Mucosa of gallbladder (tissue), 1 donor: ENCODE data around the gene MYBPH. TPM values are rescaled to one million over a fixed set of nuclear protein-coding genes. Genes with fewer than 3 reads are reported as not detected.

ENCODE experiments used
- DNase-seq: peaks from one replicate; pipeline ENCODE4 v3.0.0-alpha.2; 2020; ENCODE audit warnings: low spot score
- total RNA-seq: library from RNA; stranded (reverse); gene quantifications from one replicate; pipeline ENCODE4 v1.2.1, GENCODE V29; 2021
- donor health status: DM: no; HTN: no; CAD: no.

MYBPH gene
- total RNA-seq, 1 donor from 2014 or later, result not detected

DNA sequence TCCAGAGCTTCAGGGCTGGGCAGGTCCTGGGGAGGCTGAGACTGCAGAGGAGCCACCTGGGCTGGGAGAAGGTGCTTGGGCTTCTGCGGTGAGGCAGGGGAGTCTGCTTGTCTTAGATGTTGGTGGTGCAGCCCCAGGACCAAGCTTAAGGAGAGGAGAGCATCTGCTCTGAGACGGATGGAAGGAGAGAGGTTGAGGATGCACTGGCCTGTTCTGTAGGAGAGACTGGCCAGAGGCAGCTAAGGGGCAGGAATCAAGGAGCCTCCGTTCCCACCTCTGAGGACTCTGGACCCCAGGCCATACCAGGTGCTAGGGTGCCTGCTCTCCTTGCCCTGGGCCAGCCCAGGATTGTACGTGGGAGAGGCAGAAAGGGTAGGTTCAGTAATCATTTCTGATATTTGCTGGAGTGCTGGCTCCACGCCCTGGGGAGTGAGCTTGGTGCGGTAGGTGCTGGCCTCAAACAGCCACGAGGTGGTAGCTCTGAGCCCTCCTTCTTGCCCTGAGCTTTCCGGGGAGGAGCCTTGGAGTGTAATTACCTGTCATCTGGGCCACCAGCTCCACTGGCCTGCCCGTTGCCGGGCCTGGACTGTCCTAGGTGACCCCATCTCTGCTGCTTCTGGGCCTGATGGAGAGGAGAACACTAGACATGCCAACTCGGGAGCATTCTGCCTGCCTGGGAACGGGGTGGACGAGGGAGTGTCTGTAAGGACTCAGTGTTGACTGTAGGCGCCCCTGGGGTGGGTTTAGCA, 9.3 kb downstream of the MYBPH start:
- peak; percentile 48 for DNase-seq

DNA sequence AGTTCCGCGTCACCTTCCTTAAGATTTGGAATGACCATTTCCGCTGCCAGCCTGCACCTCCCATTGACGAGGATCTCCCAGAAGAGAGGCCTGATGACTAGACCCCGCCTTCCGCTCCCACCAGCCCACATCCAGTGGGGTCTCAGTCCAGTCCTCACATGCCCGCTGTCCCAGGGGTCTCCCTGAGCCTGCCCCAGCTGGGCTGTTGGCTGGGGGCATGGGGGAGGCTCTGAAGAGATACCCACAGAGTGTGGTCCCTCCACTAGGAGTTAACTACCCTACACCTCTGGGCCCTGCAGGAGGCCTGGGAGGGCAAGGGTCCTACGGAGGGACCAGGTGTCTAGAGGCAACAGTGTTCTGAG, 9.8 kb downstream of the MYBPH start:
- DNase-seq, result no peak

DNA sequence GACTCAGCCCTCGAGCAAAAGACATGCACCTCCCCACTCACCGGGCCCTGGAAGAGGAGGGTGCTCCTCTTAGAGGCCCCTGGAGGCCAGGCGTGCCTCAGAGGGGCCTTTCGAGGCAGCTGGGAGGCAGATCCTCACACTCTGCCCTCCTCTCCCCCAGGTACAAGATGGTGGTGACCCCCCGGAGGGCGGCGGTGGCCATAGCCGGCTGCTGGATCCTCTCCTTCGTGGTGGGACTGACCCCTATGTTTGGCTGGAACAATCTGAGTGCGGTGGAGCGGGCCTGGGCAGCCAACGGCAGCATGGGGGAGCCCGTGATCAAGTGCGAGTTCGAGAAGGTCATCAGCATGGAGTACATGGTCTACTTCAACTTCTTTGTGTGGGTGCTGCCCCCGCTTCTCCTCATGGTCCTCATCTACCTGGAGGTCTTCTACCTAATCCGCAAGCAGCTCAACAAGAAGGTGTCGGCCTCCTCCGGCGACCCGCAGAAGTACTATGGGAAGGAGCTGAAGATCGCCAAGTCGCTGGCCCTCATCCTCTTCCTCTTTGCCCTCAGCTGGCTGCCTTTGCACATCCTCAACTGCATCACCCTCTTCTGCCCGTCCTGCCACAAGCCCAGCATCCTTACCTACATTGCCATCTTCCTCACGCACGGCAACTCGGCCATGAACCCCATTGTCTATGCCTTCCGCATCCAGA, 10.4 kb downstream of the MYBPH start:
- DNase-seq, result no peak

DNA sequence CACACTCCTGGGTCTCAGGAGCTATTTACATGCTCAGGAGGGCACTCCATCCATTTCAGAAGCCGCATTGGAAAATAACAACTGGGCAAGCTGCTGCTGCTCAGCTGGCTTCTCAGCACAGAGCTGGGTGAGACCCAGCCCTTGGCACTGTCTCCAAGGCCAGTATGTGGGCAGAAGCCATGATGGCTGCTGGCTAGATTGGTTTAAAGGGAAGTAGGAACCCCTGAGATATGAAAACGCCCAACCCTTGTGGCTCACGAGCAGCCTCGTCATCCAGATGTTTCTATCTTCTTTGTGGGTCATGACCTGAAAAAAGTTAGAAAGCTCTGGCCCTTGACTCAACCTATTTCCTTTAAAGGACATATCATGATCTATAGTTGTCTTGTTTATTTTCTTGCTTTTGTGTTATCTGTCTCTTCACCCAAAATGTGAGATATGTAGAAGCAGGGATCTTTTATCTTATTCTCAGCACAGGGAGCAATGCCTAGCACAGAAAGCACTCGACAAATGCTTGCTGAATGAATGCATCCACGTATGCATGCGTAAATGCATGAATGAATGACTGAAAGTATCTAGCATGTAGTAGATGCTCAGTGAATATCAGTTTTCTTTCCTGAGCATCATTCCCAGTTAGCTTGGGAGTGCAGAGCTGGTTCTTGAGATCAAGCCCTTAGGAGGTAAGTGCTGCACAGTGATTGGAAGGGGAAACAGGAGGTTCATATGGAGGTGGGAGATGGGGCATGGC, 11.6 kb downstream of the MYBPH start:
- DNase-seq, result no peak

DNA sequence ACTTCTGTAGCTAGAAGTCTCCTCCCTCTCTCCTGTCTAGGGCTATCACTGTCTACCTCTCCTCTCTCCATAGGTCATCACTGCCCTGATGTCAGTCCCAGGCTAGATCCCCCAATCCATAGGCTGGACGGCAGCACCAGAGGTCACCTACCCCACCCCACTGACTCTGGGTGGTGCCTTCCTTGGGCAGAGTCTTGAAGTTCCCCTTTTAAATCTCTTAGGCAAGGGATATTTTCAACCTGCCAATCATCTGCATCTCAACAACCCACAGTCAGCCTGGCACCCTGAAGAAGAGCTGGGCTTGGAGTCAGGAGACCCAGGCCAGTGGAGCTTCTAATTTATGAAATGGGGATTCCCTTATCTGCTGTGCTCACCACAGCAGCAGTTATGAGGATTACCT, 13.2 kb downstream of the MYBPH start:
- no peak for DNase-seq

DNA sequence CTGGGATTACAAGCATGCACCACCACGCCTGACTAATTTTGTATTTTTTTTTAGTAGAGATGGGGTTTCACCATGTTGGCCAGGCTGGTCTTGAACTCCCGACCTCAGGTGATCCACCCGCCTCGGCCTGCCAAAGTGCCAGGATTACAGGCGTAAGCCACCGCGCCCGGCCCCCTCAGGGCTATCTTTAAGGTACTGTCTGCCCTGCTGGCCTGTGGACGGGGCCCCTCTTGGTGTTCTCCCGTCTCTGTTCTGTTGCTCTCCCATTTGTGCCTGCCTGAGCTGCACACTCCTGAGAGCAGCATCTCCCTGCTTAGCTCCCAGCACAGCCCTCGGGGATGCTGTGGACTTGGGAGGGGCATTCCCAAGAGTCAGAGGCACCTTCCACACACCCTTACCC, 13.9 kb downstream of the MYBPH start:
- DNase-seq, result no peak

DNA sequence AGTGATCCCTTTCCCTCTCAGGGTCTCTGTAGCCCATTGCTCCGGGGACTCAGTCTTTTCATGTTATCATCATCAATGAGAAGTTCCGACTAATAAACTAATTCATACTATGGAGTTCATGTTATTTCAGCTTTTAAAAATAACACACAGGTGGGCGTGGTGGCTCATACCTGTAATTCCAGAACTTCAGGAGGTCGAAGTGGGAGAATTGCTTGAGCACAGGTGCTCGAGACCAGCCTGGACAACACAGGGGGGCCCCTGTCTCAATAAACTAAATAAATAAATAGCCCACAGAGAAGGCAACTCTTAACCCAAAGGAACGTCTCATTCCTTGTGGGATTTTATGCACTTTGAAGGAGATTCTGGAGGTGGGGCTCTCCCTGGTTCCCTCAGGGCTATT, 14.5 kb downstream of the MYBPH start:
- DNase-seq, result no peak

DNA sequence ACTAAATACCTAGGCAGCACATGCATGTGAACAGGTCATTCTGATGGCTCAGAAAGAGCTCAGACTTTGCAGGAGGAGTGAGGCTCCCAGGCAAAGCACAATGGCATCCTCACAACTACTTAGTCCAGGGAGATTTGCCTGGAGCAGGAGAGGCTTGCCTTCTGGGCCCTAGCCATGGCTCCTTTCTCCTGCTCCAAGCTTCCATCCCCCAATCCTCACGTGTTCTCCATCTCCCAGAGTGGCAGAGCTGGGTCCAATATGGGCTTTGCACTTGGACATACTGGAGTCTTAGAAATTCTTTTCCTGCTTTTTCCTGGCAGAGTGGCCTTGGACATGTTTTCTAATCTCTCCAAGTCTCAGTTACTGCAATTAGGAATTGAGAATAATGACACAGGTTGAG, 15.8 kb downstream of the MYBPH start:
- DNase-seq, result no peak

GRCh38 chr1:203158960-203159665, 16.5 kb downstream of the MYBPH start:
- DNase-seq, result no peak

GRCh38 chr1:203158423-203158822, 17.2 kb downstream of the MYBPH start:
- DNase-seq, result no peak

GRCh38 chr1:203156280-203156679, 19.3 kb downstream of the MYBPH start:
- no peak for DNase-seq

GRCh38 chr1:203153989-203154821, 21.4 kb downstream of the MYBPH start:
- DNase-seq, result no peak

GRCh38 chr1:203153051-203153988, 22.3 kb downstream of the MYBPH start:
- DNase-seq, result no peak

DNA sequence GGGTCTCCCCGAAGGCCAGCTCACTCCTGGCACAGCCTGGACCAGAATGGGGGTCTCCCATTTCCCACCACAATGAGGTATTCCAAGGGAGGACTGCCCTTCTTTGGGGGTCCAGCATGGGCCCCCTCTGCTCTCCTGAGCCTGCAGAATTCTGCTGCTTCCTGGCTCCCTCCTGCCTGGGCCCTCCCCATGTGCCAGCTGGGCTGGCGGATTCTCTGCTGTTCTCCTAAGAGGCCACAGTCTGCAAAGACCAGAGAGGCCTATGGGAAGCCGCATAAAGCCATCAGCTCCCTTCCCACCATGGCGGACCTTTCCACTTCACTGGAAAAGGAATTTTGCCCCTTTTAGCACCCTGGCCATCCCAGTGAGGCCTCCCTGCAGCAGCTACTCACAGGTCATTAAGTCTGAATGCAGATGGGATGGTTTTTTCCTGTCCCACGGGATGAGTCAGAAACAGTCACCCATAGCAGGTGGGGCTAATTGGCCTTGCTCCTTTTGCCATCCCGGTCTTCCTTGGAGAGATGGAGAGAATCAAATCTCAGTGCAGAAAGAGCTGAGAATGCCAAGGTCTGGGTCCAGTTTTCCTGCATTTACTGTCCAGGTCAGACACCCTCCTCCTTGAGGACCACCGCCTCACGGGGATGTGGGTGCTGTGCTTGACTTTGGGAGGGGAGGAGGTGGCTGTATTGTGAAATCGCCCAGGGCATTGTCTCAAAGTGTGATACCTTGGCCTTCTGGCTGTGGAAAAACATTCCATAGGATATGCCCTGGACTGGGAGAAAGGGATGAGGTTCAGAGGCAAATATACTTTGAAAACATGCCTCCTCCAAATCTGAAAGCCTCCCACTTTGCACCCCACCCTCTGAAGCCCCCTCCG, 23.2 kb downstream of the MYBPH start:
- no peak for DNase-seq

- no peak for DNase-seq
These were observed 24.1 kb downstream of the MYBPH start for GRCh38 chr1:203151362-203152157.

DNA sequence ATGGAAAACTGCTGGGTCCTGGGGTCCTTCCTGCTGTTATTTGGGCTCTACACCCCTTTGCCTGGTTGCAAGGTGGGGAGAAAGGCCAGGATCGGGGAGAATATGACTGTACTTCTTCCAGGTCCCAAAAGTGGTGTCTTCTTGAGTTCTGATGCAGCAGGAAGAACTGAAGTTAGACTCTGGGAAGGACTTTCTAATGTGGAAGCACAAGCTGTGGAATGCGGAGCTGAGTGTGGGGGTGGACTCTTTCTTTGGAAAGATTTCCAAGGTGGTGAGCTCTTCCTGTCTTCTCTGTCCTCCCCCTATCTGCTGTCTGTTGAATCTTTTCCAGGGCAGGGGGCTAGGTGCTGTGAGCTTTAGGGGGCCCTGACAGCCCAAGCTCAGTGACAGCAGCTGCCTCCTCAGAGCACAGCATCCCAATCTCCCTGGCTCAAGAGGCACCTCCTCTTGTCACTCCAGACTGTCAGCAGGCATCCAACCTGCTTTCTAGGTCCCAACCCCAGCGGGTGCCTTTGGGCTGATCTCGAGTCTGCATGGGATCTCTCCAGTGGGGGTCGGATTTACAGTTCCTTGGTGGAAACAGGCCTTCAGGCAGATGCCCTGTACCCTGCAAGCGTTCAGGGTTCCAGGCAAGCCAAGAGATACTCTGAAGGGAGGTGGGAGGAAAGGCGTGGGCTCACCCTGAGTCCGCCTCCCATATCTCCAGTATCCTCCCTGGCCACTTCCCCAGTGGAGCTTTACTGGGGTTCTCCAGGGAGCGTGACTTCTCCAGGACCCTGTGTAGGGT, 24.9 kb downstream of the MYBPH start:
- no peak for DNase-seq

DNA sequence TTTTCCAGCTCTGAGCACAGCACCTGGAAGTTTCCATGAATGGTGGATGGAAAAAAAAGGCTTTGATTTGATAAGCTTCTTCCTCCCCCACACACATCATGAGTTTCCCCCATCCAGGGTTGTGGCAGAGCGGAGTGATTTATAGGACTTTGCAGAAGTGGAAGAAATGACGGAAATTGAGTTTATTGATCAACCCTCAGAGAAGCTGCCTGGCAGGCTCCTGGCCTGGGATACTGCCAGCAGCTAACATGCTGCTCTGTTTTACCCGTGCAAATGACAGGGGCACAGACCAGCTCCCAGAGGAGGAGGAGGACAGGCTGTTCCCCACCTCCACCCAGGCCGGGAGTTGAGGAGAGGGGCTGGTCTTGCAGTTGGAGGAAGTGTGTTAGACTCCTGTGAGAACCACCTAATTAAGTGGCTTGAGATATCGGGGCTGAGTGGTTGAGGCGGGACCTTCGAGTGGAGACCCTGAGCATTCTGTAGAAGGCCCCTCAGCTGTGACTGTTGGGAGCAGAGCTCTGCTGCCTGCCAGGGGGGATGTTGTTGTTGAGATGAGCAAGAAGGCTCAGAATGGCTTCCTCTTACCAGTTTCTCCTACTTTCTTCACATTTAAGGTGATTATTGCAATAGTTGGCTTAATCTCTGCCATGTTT, 26.3 kb downstream of the MYBPH start:
- DNase-seq, result no peak
